ENCODE measurements around the gene GRIK3. TPM values are rescaled to one million over a fixed set of nuclear protein-coding genes. Genes with fewer than 3 reads are reported as not detected.

Gene GRIK3
- total and polyA plus RNA-seq, 2 of the 8 experiments (the other 6 are each of a cell fraction or from before 2014, with no cell fraction given) = 2.1 to 3.4 TPM

DNA sequence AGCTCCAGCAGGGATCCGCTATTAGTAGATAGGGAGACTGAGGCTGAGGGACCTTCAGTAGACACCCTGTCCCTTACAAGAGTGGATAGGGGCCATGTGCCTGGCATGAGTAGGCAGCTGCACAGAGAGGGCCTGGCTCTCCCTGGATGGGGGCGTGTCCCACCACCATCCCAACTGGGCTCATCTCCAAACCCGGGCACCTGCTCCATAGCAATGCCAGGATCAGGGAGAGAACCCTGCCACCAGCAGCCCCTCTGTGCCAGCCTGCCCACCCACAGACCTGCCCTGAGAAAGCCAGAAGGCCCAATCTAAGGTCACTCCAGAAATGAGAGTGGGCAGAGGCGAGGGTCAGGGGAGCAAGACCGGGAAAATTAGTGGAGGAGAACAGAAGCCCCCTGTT lies 121.3 kb downstream of the GRIK3 start:
- H4K20me1 ChIP-seq (replicated peaks in 1 of 2; ENCODE audit: control insufficient read depth in 1 of 2, insufficient read depth in 2 of 2, low read length in 2 of 2) = no peaks in the 10 kb centered on the region
- no peak overlapping the region; the same call in 1 of the 2 replicates for H4K8ac ChIP-seq (ENCODE audit: extremely low read depth, insufficient read depth, low read length)
- H3K9me3 ChIP-seq (ENCODE audit: insufficient read depth in 2 of 2, low read depth in 1 of 2, low read length in 1 of 2) = peaks cover 10 to 13% of the 10 kb centered on the region in 2 experiments
- WGBS, 2 experiments (ENCODE audit: extremely low coverage in 1 of 2, insufficient coverage in 1 of 2, insufficient read length in 1 of 2, insufficient replicate concordance in 2 of 2, low coverage in 1 of 2, low lambda C conversion rate in 2 of 2, missing lambda C conversion rate in 1 of 2) = 88% methylated on average over 5 of the region's 5 CpGs; no CpG with 5 or more reads in 1 of the 2 experiments
- H2BK15ac ChIP-seq (ENCODE audit: low read length) = 0 out of 2 replicates have a peak overlapping the region, but pooled peaks have one; percentile 46
- ChIA-PET CTCF (ENCODE audit: partially characterized antibody) (interaction anchor here (1.0 to 2.7 kb wide), 4 partner anchors 11 to 97 kb away, joined by 4 to 16 read pairs (median 4); no protein-coding TSS in a partner anchor), POLR2A (ENCODE audit: partially characterized antibody) (no interaction called here)
- H3K4me3 ChIP-seq (ENCODE audit: extremely low read depth in 1 of 4, insufficient read depth in 2 of 4, low read depth in 3 of 4, low read length in 4 of 4) = no peak overlapping the region
- no peak overlapping the region for H3K4ac ChIP-seq (replicated peaks; ENCODE audit: insufficient read length, low read depth, low read length)
- no peaks in the 10 kb centered on the region for H3K79me1 ChIP-seq (ENCODE audit: low read depth, low read length)
- no peak overlapping the region for H3K9ac ChIP-seq (replicated peaks in 1 of 4; ENCODE audit: extremely low read depth in 1 of 4, low read depth in 3 of 4, low read length in 3 of 4)
- H3K36me3 ChIP-seq (ENCODE audit: control insufficient read depth in 2 of 4, insufficient read depth in 4 of 4, low read length in 3 of 4) = no peaks in the 10 kb centered on the region
- H2BK12ac ChIP-seq (ENCODE audit: low read depth, low read length) = no peak overlapping the region
- DNase-seq (ENCODE audit: low read depth in 1 of 2, low spot score in 2 of 2) (no peak), FAIRE-seq (no peak)
- no peak overlapping the region for H3K56ac ChIP-seq (replicated peaks; ENCODE audit: insufficient read length, low read depth, low read length)
- no peak overlapping the region for H2AK5ac ChIP-seq (ENCODE audit: low read depth, low read length)
- no peaks in the 10 kb centered on the region; a peak in 1 of 7 replicates for H3K27me3 ChIP-seq (replicated peaks in 1 of 4; ENCODE audit: control insufficient read depth in 3 of 4, extremely low read depth in 1 of 4, insufficient read depth in 3 of 4, low read length in 3 of 4)
- H3K79me2 ChIP-seq (ENCODE audit: control insufficient read depth in 1 of 2, insufficient read depth in 2 of 2, low read length in 2 of 2) = no peaks in the 10 kb centered on the region
- no peak overlapping the region for H2BK120ac ChIP-seq (replicated peaks; ENCODE audit: low read depth, low read length)
- H3K14ac ChIP-seq (ENCODE audit: insufficient read length) = no peak overlapping the region
- no peak overlapping the region for H2BK20ac ChIP-seq (ENCODE audit: low read length)
- H3K23me2 ChIP-seq (ENCODE audit: low read depth, low read length) = no peaks in the 10 kb centered on the region; the same call in 1 of the 2 replicates
- H3K18ac ChIP-seq (ENCODE audit: extremely low read depth, low read length) = no peak overlapping the region
- H4K91ac ChIP-seq (replicated peaks; ENCODE audit: insufficient read length, low read length) = no peak overlapping the region
- H4K5ac ChIP-seq (ENCODE audit: insufficient read length, low read depth, low read length) = no peak overlapping the region
- no peak overlapping the region for H3K4me2 ChIP-seq (ENCODE audit: insufficient read depth in 1 of 2, low read depth in 2 of 2, low read length in 2 of 2)
- no peak overlapping the region for H3K23ac ChIP-seq (ENCODE audit: insufficient read length)
- no peak overlapping the region for H2AFZ ChIP-seq (ENCODE audit: low read length)
- no peak overlapping the region for H3K27ac ChIP-seq (ENCODE audit: low read depth, low read length)
- peaks cover 0 to 3% (median 2%) of the 10 kb centered on the region in 4 experiments; a peak in 3 of 7 replicates for H3K4me1 ChIP-seq (replicated peaks in 1 of 4; ENCODE audit: control insufficient read depth in 3 of 4, insufficient read depth in 4 of 4, low read length in 3 of 4)
- no peak overlapping the region; the same call in 1 of the 2 replicates for H2BK5ac ChIP-seq (ENCODE audit: low read depth, low read length)
- TF ChIP-seq BACH1 (IDR thresholded peaks at IDR 0.05; ENCODE audit: low read length) (no peak), SRF (IDR thresholded peaks at IDR 0.05; ENCODE audit: low read depth, low read length) (no peak), GTF2F1 (IDR thresholded peaks at IDR 0.05; ENCODE audit: borderline replicate concordance, low read depth, low read length) (no peak), ZNF274 (IDR thresholded peaks at IDR 0.05; ENCODE audit: borderline replicate concordance, extremely low read depth, low read length) (no peak)
